Hepatocyte (in vitro differentiated cells): ENCODE results near the gene SMNDC1. TPM values are rescaled to one million over a fixed set of nuclear protein-coding genes. Genes with fewer than 3 reads are reported as not detected.
A peak's percentile ranks its signal among the peaks of the same experiment; 100 is the strongest.

Experiments
- DNase-seq: peaks from one replicate; pipeline ENCODE4 v3.0.0-alpha.2; 2016; ENCODE audit warnings: low spot score
- H2AFZ ChIP-seq: fragments of 200-600 bp; sonication (generic); 2 replicates; pipeline ENCODE4 v1.6.0; 2016; ENCODE audit warnings: antibody characterized with exemption, mild to moderate bottlenecking
- H3K27ac ChIP-seq: fragments of 200-600 bp; sonication (generic); 2 replicates; pipeline ENCODE4 v1.5.1; 2016; ENCODE audit warnings: mild to moderate bottlenecking
- H3K27me3 ChIP-seq: fragments of 200-600 bp; sonication (generic); 2 replicates; pipeline ENCODE4 v1.6.1; 2016
- H3K36me3 ChIP-seq: fragments of 200-600 bp; sonication (generic); replicated peaks from 2 replicates; pipeline ENCODE4 v1.5.1; 2016; ENCODE audit warnings: low read depth; ENCODE audit not compliant: insufficient read depth
- H3K4me1 ChIP-seq: fragments of 200-600 bp; sonication (generic); 2 replicates; pipeline ENCODE4 v1.5.1; 2016; ENCODE audit warnings: mild to moderate bottlenecking, moderate library complexity; ENCODE audit not compliant: insufficient read depth
- H3K4me2 ChIP-seq: fragments of 200-600 bp; sonication (generic); 2 replicates; pipeline ENCODE4 v1.6.0; 2016
- H3K4me3 ChIP-seq: fragments of 200-600 bp; sonication (generic); 2 replicates; pipeline ENCODE4 v1.5.1; 2016; ENCODE audit warnings: mild to moderate bottlenecking
- H3K79me2 ChIP-seq: fragments of 200-600 bp; sonication (generic); 2 replicates; pipeline ENCODE4 v1.6.0; 2017; ENCODE audit warnings: mild to moderate bottlenecking
- H3K9me2 ChIP-seq: fragments of 200-600 bp; sonication (generic); replicated peaks from 2 replicates; pipeline ENCODE4 v1.6.0; 2017; ENCODE audit warnings: mild to moderate bottlenecking; ENCODE audit not compliant: insufficient read depth
- H3K9me3 ChIP-seq: fragments of 200-600 bp; sonication (generic); 2 replicates; pipeline ENCODE4 v1.5.1; 2016; ENCODE audit warnings: low read depth, mild to moderate bottlenecking
- H4K20me1 ChIP-seq: fragments of 200-600 bp; sonication (generic); 2 replicates; pipeline ENCODE4 v1.6.0; 2016; ENCODE audit warnings: mild to moderate bottlenecking; ENCODE audit not compliant: insufficient read depth, poor library complexity, severe bottlenecking
- EZH2 ChIP-seq: fragments of 200-600 bp; sonication (generic); IDR thresholded peaks from 2 replicates; pipeline ENCODE4 v1.6.1; 2016; ENCODE audit warnings: antibody characterized with exemption, mild to moderate bottlenecking, borderline replicate concordance
- EZH2phosphoT487 ChIP-seq: fragments of 200-600 bp; sonication (generic); IDR thresholded peaks from one replicate; pipeline ENCODE4 v1.6.1; 2018; ENCODE audit warnings: antibody characterized with exemption, mild to moderate bottlenecking, low read depth, moderate library complexity; ENCODE audit not compliant: unreplicated experiment, severe bottlenecking
- WGBS: methylation state at CpG from one replicate; pipeline ENCODE4 v1.1.6; 2016; ENCODE audit warnings: low lambda C conversion rate; ENCODE audit errors: missing lambda C conversion rate; 5-methylcytosine and 5-hydroxymethylcytosine counted together
- polyA plus RNA-seq: library from polyadenylated mRNA; unstranded; fragments of >200 nt; fragmentation: Nextera tagmentation; extraction: Ambion mirVana; gene quantifications from 2 replicates; pipeline ENCODE4 v1.2.1, GENCODE V29; 2016
- total RNA-seq: library from RNA; depleted of rRNA; stranded (reverse); fragments of >200 nt; gene quantifications from 2 replicates; pipeline ENCODE4 v1.2.3, GENCODE V29; 2014
- TF ChIP-seq, protein P1 (sequence below): fragments of 200-600 bp; sonication (generic); IDR thresholded peaks from 2 replicates; pipeline ENCODE4 v1.5.1; 2016; ENCODE audit warnings: antibody characterized with exemption, mild to moderate bottlenecking; ENCODE audit not compliant: poor library complexity

The SMNDC1 gene
- total and polyA plus RNA-seq, 2 experiments from 2014 or later, result 13.6 to 14.3 TPM

DNA sequence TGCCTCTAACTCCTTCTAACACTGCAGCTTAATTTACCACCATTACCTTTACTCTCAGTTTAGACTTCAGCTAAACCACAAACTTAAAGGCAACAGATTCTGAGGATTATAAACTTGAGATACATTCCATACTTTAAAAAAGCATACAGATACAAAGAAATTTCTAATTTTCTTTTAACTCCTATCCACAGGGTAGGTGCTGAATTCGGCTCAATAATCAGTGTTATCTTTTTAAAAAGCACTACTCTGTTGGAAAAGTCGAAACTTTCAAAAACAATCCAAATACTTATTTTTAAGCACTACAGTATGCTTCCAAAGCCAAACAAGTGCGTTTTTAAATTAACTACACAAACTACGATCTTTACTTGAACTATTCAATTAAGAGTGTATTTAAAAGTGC lies 1.0 kb downstream of the SMNDC1 start:
- TF ChIP-seq EZH2 (no peak), EZH2phosphoT487 (no peak)
- TF ChIP-seq, protein P1, sequence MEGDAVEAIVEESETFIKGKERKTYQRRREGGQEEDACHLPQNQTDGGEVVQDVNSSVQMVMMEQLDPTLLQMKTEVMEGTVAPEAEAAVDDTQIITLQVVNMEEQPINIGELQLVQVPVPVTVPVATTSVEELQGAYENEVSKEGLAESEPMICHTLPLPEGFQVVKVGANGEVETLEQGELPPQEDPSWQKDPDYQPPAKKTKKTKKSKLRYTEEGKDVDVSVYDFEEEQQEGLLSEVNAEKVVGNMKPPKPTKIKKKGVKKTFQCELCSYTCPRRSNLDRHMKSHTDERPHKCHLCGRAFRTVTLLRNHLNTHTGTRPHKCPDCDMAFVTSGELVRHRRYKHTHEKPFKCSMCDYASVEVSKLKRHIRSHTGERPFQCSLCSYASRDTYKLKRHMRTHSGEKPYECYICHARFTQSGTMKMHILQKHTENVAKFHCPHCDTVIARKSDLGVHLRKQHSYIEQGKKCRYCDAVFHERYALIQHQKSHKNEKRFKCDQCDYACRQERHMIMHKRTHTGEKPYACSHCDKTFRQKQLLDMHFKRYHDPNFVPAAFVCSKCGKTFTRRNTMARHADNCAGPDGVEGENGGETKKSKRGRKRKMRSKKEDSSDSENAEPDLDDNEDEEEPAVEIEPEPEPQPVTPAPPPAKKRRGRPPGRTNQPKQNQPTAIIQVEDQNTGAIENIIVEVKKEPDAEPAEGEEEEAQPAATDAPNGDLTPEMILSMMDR, result no peak
- Histone ChIP-seq H4K20me1 (peaks cover 37% of the 10 kb centered on the region), H3K9me2 (no peaks in the 10 kb centered on the region), H3K9me3 (no peaks in the 10 kb centered on the region), H2AFZ (peak overlapping the region; percentile 37), H3K4me2 (peak overlapping the region; percentile 82), H3K27ac (peak overlapping the region; percentile 94), H3K36me3 (peaks cover under 1% of the 10 kb centered on the region), H3K4me3 (peak overlapping the region; percentile 93), H3K27me3 (no peaks in the 10 kb centered on the region), H3K4me1 (peaks cover 8% of the 10 kb centered on the region), H3K79me2 (peaks cover 57% of the 10 kb centered on the region)
- WGBS, result 7% methylated on average over 4 of the region's 4 CpGs
- no peak for DNase-seq

DNA sequence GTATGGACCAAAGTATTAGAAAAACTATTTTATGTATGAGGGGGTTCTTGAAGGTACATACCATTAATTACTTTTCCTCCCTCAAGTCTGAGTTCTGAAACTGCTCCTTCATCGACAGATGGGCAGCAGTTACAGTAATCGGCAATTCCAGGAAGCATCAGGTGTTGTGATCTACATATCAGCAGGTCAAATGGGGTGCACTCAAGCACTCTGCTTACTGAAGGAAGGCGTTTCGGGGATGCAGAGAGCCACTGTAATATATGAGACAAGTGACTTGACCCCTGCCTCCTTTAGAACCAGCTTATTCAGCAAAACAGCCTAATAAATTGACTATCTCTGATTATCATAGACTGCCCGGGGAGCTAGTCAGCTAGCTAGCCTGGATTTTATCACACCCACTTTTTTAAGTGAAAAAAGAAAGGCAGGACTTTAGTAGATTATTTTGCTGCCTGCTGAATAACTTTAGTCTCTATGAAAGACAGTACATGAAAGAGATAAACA lies 4.2 kb downstream of the SMNDC1 start:
- TF ChIP-seq, protein P1, result no peak
- TF ChIP-seq EZH2phosphoT487 (no peak), EZH2 (no peak)
- 63% methylated on average over 5 of the region's 5 CpGs for WGBS
- Histone ChIP-seq H3K27ac (no peak overlapping the region), H3K4me1 (peaks cover 8% of the 10 kb centered on the region), H3K9me3 (no peaks in the 10 kb centered on the region), H3K9me2 (no peaks in the 10 kb centered on the region), H3K4me3 (no peak overlapping the region), H2AFZ (no peak overlapping the region), H3K36me3 (peaks cover 3% of the 10 kb centered on the region), H4K20me1 (peaks cover 38% of the 10 kb centered on the region), H3K27me3 (no peaks in the 10 kb centered on the region), H3K4me2 (no peak overlapping the region), H3K79me2 (peaks cover 59% of the 10 kb centered on the region)
- DNase-seq, result no peak

DNA sequence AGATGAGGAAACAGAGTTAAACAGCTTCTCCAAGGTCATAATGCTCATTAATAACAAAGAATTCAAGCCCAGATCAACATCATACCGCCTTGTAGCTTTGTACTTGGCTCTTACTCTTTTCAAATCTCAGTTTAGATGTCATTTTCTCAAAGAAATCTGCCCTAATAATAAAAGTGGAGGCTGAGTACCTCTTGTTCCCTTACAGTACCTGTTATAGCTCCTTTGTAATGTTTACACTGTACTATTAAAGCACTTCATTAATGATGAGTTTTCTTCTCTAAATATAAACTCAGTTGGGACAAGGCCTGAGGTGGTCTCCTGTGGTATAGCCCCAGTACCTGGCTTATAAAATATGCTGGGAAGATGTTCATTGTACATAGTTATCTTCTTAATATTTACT lies 7.8 kb downstream of the SMNDC1 start:
- WGBS, result 87% methylated on average over 1 of the region's 1 CpG
- Histone ChIP-seq H3K27me3 (no peaks in the 10 kb centered on the region), H3K36me3 (peaks cover 9% of the 10 kb centered on the region), H2AFZ (no peak overlapping the region), H3K79me2 (peaks cover 34% of the 10 kb centered on the region), H3K4me1 (no peaks in the 10 kb centered on the region), H3K4me3 (no peak overlapping the region), H3K4me2 (no peak overlapping the region), H3K9me3 (no peaks in the 10 kb centered on the region), H3K9me2 (no peaks in the 10 kb centered on the region), H3K27ac (no peak overlapping the region), H4K20me1 (peaks cover 24% of the 10 kb centered on the region)
- TF ChIP-seq, protein P1, result no peak
- TF ChIP-seq EZH2phosphoT487, result no peak
- no peak for TF ChIP-seq EZH2
- no peak for DNase-seq

DNA sequence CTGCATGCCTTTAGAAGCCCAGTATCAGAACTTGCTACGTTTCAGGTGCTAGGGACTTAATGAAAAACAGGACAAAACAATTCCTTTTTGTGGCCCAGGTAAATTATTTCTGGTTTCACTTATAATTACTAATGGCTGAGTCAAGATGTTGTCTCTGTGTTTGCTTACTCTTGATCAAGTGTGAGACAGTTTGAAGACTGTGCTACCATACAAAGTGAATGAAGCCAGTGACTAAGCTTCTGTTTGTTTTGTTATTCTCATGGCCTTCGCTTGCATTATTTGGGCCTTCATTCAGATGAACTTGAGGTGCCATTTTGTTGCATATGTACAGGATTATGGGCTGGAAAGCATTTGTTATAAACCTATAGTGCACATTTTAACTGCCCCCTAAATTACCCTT lies 17.9 kb downstream of the SMNDC1 start:
- Histone ChIP-seq H3K27me3 (no peaks in the 10 kb centered on the region), H3K27ac (no peak overlapping the region), H3K4me3 (no peak overlapping the region), H3K9me3 (no peaks in the 10 kb centered on the region), H2AFZ (no peak overlapping the region), H3K9me2 (no peaks in the 10 kb centered on the region), H3K79me2 (no peaks in the 10 kb centered on the region), H4K20me1 (no peaks in the 10 kb centered on the region), H3K36me3 (no peaks in the 10 kb centered on the region), H3K4me2 (no peak overlapping the region), H3K4me1 (no peaks in the 10 kb centered on the region)
- no peak for DNase-seq
- TF ChIP-seq, protein P1, result no peak
- TF ChIP-seq EZH2, result no peak
- no peak for TF ChIP-seq EZH2phosphoT487
- 83% methylated on average over 2 of the region's 2 CpGs for WGBS
